ENCODE data around the gene ACTG2.

The ACTG2 gene

GRCh38 chr2:73913414-73914054 is 20.7 kb downstream of the ACTG2 start:
- no peak for DNase-seq (ENCODE audit: low spot score)

DNA sequence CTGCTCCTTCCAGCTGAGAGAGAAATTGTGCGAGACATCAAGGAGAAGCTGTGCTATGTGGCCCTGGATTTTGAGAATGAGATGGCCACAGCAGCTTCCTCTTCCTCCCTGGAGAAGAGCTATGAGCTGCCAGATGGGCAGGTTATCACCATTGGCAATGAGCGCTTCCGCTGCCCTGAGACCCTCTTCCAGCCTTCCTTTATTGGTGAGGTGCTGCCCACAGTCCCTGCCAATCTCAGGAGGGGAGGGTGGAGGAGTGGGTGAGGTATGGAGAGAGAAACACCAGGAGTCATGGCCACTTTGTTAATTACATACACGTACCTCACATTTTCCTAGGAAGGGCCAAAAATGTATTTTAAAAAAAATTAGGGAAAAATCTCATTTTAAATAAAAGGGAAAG is 21.9 kb downstream of the ACTG2 start:
- no peak for DNase-seq (ENCODE audit: low spot score)

DNA sequence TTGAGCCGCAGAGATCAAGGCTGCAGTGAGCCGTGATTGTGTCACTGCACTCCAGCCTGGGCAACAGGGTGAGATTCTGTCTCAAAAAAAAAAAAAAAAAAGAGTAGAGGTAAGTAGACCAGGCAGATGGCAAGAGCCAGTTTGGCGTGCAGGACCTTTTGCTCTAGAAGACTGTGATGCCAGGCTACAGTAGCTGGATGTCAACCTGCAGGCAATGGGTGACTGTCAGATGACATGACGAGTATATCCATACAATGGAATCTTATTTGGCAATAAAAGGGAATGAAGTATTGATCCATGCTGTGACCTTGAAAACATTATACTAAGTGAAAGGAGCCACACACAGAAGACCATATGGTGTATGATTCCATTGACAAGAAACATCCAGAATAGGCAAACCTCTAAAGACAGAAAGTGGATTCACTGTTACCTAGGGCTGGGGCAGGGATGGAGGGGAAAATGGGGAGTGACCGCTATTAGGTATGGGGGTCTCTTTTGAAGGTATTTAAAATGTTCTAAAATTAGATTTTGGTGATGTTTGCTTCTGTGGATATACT is 22.7 kb downstream of the ACTG2 start:
- DNase-seq (ENCODE audit: low spot score): no peak

DNA sequence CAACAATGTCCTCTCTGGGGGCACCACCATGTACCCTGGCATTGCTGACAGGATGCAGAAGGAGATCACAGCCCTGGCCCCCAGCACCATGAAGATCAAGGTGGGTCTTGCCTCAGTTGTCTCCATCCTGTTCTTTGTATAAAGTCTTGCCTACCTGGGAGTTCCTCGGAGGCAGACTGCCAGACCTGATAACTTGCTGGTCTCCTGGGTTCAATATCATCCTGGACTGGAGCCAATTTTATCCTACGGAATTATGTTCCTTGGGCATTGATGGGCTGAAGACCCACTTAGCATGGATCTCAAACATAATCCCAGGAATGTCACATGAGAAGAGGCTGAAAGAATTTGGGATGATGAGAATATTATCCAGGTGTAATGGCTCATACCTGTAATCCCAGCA is 23.9 kb downstream of the ACTG2 start:
- no peak for DNase-seq (ENCODE audit: low spot score)

DNA sequence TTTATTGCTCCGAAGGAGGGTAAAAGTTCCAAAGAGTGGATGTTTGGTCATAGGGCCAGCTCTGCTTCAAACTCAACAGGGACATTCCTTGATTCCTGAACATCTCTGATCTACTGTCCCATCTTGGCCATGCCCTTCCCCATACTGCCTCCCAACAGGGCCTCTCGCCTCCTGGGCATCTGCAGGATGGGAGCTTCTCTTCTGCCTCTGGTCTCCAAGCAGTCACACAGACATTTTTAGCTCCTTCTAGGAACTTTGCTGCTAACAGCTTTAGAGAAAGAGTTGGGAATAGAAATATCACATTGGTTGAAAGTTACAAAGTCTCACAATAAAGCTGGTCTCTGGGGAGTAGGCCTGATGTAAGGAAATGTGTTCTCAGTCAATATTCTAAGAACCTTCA is 24.5 kb downstream of the ACTG2 start:
- no peak for DNase-seq (ENCODE audit: low spot score)

GRCh38 chr2:73917696-73918207 is 24.9 kb downstream of the ACTG2 start:
- DNase-seq (ENCODE audit: low spot score): no peak

DNA sequence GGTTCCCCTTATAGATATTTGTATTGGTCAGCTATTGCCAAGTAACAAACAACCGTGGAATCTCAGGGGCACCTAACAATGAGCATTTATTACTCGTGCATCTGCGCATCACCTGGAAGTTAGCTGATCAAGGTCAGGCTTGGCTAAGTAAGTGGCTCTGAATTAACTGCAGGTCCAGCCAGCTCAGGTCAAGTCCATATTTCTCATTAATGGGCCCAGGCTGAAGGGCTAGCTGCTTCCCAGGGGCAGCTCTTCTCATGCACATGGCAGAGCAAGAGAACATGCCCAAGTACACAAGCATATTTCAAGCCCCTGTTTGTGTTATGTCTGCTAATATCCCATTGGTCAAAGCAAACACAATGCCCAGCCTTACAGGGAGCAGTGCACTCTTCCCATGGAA is 26.0 kb downstream of the ACTG2 start:
- no peak for DNase-seq (ENCODE audit: low spot score)

GRCh38 chr2:73919596-73920228 is 26.9 kb downstream of the ACTG2 start:
- no peak for DNase-seq (ENCODE audit: low spot score)

GRCh38 chr2:73920577-73921545 is 28.1 kb downstream of the ACTG2 start:
- DNase-seq (ENCODE audit: low spot score): peak; percentile 64

DNA sequence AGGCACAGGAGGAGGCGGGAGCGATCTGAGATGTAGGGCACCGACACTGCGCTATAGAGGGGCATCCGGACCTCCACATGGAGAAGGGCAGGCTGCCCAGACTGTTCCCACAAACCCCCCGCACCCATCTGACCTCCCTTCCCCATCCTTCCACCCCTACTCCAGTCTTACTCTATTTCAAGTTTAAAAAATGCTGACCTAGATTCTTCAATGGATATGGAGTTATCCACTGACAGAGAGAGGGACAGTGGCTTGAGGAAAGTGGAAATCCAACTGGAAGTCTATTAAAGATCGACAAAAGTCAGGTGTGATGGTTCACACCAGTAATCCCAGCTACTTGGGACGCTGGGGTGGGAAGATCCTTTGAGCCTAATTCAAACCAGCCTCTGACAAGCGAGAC is 28.8 kb downstream of the ACTG2 start:
- DNase-seq (ENCODE audit: low spot score): no peak

DNA sequence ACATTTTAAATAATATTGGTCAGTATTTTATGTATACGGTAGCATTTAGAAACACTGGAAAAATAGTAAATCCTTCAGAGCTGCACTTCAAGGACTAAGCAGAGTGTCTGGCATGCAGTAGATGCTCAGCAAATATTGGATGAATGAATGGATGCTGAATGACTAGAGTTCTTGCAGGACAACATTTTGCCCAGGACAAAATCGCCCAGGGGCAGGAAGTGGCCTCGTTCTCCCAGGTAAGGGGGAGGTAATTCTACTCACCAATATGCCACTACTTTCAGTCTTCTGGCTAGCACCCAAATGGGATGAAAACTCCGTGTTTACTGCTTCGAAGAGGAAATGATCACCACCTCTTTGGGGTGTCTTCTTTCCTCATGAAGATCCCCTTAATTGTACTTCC is 29.9 kb downstream of the ACTG2 start:
- DNase-seq (ENCODE audit: low spot score): no peak

GRCh38 chr2:73925033-73925704 is 32.4 kb downstream of the ACTG2 start:
- DNase-seq (ENCODE audit: low spot score): no peak

DNA sequence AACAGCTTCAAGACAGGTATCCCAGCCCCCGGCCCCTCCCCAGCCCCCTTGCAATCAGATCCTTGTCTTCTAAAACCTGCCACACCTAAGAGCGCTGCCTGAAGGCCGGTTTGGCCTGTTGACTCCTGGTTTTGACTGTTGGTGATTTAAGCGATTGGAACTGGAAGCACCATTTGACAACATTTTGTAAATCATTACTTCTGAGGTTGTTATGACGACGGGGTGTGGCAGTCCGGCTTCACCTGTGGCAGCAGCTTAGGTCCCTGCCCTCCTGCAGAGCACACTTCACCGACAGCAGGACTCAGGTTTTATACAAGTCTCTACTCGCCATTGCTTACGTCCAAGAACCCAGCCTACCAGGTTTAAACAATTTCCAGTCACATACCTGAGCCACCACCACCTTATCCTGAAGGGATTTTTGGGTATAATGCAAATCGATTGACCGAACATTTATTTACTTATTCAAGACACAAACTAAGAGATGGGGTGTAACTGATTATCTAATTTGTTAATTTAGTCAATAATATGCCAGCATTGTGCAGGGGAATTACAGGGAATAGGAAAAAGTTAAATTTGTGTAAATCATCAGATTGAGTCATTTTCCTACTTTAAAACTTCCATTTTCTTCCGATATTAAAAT is 33.2 kb downstream of the ACTG2 start:
- DNase-seq (ENCODE audit: low spot score): no peak

DNA sequence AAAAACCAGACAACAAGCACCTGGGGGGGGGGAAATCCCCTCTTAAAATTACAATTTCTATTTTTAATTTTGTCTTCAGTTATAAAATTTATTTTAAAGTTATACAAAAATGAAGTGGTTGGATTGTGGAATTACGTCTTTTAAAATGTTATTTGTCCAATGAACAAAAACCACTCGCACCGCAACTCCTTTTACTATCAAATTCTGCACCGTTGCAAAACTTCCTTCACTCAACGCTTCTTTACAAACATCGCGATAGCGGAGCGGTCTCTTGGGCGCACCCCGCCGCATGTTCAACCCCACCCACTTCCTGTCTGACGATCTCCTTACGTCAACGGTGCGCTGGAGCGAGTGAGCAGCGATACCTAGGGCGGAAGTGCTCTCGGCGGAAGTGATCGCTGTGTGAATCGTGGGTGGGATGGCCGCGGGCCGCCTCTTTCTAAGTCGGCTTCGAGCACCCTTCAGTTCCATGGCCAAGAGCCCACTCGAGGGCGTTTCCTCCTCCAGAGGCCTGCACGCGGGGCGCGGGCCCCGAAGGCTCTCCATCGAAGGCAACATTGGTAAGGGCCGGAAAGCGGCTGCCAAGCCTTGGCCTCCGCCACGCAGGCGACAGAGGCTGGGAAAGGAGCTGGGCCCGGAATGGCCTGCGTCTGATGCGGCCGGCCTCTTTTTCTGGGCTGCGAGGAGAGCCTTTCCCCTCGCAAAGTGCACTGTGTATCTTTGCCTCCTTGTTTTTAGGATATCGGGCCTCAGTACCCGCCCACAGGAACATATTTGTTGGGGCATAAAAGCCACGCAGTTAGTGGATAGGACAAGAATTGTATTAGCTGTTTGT is 33.9 kb downstream of the ACTG2 start, which contains the start of gene DGUOK:
TSS of gene DGUOK (plus strand) at position 388 of the 835 bp plus-strand sequence. CDS start at position 419, 31 bp downstream.
- peak; percentile 97 for DNase-seq (ENCODE audit: low spot score)

DNA sequence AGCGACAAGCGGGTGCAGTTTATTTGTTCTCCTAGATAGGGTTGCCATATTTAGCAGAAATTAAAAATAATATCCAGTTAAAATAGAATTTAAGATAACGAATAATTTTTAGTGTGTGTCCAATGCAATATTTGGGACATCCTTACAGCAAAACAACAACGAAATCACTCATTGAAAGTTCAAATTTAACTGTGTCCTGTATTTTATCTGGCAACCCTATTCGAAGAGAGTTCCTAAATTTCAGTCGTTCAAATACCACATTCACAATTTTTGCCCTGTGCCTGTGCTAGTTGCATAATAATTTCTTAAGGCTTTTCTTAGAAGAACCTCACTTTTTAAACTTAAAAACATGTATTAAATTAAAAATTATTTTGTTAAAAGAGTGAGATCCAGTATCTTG is 34.5 kb downstream of the ACTG2 start:
- no peak for DNase-seq (ENCODE audit: low spot score)

DNA sequence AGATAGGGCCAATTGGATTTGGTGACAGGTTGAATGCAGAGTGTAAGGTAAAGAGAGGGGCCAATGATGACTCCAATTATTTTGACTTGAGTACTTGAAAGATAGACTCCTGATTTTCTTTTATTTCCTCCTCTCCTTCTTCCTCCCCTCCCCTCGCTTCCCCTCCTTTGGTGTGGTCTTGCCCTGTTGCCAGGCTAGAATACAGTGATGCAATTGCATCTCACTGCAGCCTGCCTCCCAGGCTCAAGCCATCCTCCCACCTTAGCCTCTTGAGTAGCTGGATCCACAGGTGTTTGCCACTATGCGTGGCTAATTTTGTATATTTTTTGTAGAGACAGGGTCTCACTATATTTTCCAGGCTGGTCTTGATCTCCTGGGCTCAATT is 36.1 kb downstream of the ACTG2 start:
- no peak for DNase-seq (ENCODE audit: low spot score)

- DNase-seq (ENCODE audit: low spot score): no peak
Observed at GRCh38 chr2:73930386-73930785, 37.6 kb downstream of the ACTG2 start.

GRCh38 chr2:73931531-73932500 is 39.0 kb downstream of the ACTG2 start:
- no peak for DNase-seq (ENCODE audit: low spot score)

- DNase-seq (ENCODE audit: low spot score): no peak
Observed at GRCh38 chr2:73933194-73933593, 40.4 kb downstream of the ACTG2 start.

All from SK-N-DZ (cell line).